Type B pancreatic cell (in vitro differentiated cells): ENCODE data around the gene KCTD5. TPM values are rescaled to one million over a fixed set of nuclear protein-coding genes. Genes with fewer than 3 reads are reported as not detected.

ENCODE experiments used
- DNase-seq: peaks from one replicate; pipeline ENCODE4 v3.0.0; 2021; ENCODE audit warnings: mixed read lengths; ENCODE audit not compliant: unreplicated experiment; ENCODE audit errors: extremely low spot score
- H3K27ac Mint-ChIP-seq: 2 replicates; pipeline ENCODE4 v1.8.0; 2021; ENCODE audit warnings: mild to moderate bottlenecking, mixed read lengths
- H3K27me3 Mint-ChIP-seq: 2 replicates; pipeline ENCODE4 v1.8.0; 2021; ENCODE audit warnings: mixed read lengths
- H3K36me3 Mint-ChIP-seq: 2 replicates; pipeline ENCODE4 v1.8.0; 2021; ENCODE audit warnings: mixed read lengths
- H3K4me1 Mint-ChIP-seq: one replicate; pipeline ENCODE4 v1.8.0; 2021; ENCODE audit warnings: mixed read lengths; ENCODE audit not compliant: unreplicated experiment
- H3K4me3 Mint-ChIP-seq: 2 replicates; pipeline ENCODE4 v1.8.0; 2021; ENCODE audit warnings: mild to moderate bottlenecking, mixed read lengths
- H3K9me3 Mint-ChIP-seq: 2 replicates; pipeline ENCODE4 v1.8.0; 2021; ENCODE audit warnings: mixed read lengths
- total RNA-seq: library from RNA; stranded (reverse); gene quantifications from 2 replicates; pipeline ENCODE4 v1.2.1, GENCODE V29; 2021; ENCODE audit warnings: low replicate concordance
- TF ChIP-seq, protein P1 (sequence below): fragments of 200-600 bp; sonication (generic); conservative IDR thresholded peaks from 2 replicates; pipeline ENCODE4 v1.5.0; 2021; ENCODE audit warnings: antibody characterized with exemption, mild to moderate bottlenecking

KCTD5 gene
- total RNA-seq, 1 donor from 2014 or later: 25.1 TPM

DNA sequence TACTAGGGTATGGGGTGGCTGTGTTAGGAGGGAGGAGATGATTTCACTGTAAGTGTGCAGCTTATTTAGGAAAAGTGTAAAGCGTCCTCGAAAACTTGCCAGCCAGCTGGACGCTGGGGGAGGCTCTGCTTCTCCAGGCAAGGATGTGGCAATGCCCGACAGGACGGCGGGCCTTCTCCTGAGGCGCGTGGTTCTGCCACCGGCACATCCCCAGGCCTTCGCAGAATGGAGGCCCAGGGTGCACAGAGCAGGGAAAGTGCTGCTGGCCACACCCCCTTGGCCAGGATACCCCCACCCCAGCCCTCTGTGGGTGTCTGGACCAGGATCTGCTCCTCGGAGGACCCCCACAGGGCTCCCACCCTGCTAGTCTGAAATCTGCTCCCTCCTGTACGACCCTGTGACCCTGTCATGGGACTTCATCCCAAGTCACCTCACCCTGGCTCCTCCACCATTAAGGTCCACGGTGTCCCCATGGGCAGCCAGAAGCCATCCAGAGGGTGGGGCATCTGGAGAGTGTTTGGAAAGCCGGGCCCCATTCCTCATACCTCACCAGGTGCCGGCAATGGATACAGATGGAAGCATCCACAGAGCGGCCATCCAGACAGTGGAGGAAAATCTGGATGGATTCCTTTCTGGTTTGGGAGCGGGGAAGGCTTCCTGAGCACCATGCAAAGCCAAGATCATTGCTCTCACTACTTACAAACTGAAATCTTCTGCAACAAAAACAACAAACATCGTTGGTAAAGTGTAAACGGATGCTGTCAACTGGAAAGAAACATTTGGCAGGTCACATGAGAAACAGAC lies 60.9 kb downstream of the KCTD5 start:
- no peaks in the 10 kb centered on the region for H3K36me3 Mint-ChIP-seq
- H3K27ac Mint-ChIP-seq: no peak overlapping the region
- H3K9me3 Mint-ChIP-seq: no peaks in the 10 kb centered on the region
- H3K4me1 Mint-ChIP-seq: no peaks in the 10 kb centered on the region
- no peak overlapping the region for H3K4me3 Mint-ChIP-seq
- H3K27me3 Mint-ChIP-seq: no peaks in the 10 kb centered on the region
- no peak for DNase-seq
- TF ChIP-seq, protein P1, sequence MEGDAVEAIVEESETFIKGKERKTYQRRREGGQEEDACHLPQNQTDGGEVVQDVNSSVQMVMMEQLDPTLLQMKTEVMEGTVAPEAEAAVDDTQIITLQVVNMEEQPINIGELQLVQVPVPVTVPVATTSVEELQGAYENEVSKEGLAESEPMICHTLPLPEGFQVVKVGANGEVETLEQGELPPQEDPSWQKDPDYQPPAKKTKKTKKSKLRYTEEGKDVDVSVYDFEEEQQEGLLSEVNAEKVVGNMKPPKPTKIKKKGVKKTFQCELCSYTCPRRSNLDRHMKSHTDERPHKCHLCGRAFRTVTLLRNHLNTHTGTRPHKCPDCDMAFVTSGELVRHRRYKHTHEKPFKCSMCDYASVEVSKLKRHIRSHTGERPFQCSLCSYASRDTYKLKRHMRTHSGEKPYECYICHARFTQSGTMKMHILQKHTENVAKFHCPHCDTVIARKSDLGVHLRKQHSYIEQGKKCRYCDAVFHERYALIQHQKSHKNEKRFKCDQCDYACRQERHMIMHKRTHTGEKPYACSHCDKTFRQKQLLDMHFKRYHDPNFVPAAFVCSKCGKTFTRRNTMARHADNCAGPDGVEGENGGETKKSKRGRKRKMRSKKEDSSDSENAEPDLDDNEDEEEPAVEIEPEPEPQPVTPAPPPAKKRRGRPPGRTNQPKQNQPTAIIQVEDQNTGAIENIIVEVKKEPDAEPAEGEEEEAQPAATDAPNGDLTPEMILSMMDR: no peak

DNA sequence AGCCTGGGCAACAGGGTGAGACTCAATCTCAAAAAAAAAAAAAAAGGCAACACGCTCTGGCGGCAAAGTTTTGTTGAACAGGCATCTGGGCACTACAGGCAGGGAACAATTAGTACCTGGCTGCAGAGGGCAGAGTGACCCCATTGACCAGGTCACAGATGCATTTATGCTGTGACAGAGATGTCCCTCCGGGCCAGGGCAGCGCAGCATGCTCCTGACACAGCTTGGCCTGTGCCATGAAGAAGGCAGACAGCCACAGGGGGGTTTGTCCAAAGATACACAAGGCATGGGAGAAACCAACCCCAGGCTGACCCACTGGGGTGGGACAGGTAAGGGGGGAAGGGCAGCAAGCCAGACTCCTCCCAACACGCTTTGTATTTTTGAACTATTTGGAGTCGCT lies 62.4 kb downstream of the KCTD5 start:
- no peaks in the 10 kb centered on the region for H3K36me3 Mint-ChIP-seq
- DNase-seq: no peak
- no peaks in the 10 kb centered on the region for H3K4me1 Mint-ChIP-seq
- H3K9me3 Mint-ChIP-seq: no peaks in the 10 kb centered on the region
- H3K27me3 Mint-ChIP-seq: no peaks in the 10 kb centered on the region
- H3K4me3 Mint-ChIP-seq: no peak overlapping the region
- H3K27ac Mint-ChIP-seq: no peak overlapping the region
- TF ChIP-seq, protein P1: no peak

DNA sequence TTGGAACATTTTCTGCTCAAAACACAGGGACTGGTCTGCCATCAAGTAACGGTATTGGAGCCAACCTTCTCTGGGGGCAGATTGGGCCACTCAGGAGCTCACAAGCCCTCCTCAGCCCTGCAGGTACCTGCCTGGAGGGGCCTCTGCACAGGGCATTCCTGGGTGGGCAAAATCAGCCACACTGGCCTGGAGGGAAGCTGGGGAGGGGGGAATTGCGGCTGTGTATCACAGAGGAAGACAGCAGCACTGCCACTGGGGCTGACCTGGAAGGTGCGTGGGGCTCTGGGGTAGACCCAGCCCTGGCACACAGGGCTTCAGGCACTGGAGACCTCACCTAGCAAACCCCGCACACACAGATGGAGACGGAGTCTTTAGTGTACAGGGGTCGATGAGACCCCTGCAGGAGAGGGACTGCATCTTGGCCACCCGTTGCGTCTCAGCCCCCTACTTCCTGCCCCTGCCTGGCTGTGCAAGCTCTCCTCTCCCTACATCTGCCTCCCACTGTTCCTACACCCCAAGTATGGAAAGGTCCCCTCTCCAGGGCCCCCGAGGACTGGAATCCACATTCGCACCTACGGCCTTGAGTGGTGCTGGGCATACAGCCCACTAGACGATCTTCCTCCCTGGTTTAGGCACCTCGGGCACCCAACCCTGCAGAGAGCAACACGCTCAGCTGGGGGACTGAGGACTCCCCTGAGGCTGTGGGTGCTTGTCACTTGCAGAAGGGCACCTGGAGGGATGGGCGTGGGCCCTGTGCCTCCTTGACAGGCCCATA lies 63.0 kb downstream of the KCTD5 start:
- H3K36me3 Mint-ChIP-seq: no peaks in the 10 kb centered on the region
- H3K9me3 Mint-ChIP-seq: no peaks in the 10 kb centered on the region
- no peaks in the 10 kb centered on the region for H3K4me1 Mint-ChIP-seq
- TF ChIP-seq, protein P1: no peak
- H3K27ac Mint-ChIP-seq: peak overlapping the region; percentile 66
- H3K27me3 Mint-ChIP-seq: no peaks in the 10 kb centered on the region
- no peak for DNase-seq
- no peak overlapping the region for H3K4me3 Mint-ChIP-seq

DNA sequence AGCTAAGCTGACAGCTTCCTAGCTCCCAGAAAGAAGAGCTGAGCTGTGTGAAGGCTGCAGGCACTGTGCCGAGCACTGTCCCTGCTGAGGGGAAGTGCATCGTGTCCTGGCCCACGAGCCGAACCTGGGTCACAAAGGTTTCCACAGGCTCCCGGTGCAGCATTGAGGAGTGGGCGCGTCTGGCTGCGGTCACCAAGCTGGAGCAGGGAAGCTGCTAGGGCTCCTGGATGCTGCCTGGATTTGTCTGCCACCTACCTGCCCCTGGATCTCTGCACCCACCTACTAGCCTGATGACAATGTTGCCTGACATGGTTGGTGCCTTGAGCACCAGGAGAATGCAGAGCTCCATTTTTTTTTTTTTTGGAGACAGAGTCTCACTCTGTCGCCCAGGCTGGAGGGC lies 63.6 kb downstream of the KCTD5 start:
- H3K4me3 Mint-ChIP-seq: no peak overlapping the region
- TF ChIP-seq, protein P1: no peak
- peak overlapping the region; percentile 66 for H3K27ac Mint-ChIP-seq

DNA sequence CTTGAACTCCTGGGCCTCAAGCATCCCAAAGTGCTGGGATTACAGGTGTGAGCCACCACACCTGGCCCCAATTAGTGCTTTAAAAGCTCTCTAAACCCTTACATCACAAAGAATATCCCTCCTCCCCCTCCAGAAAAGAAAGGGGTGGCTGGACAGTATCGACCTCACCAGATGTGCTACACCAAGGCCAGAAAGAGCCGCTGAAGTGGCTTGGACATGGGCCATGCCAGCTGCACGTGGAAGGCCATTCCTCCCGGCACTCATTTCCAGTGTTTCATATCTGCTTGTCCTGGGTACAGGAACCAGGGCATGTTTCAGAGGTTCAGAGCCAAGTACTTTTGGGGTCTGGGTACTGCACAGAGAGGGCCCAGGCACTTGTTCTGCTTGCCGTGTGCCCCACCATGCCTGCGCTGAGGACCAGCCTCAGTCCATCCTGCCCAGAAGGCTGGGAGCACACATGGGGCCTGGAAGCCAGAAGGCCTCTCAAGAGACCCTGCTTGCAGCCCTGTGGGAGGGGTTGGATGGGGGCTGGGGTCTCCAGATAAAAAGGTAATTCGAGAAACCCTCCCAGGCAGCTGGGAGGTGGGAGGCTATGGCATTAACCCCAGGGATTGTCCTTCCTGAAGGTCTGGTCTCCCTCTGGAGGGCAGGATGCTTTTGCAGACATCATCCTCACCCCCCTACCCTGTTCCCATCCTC lies 66.6 kb downstream of the KCTD5 start:
- no peak for DNase-seq
- peaks cover 7% of the 10 kb centered on the region for H3K4me1 Mint-ChIP-seq
- peaks cover 3% of the 10 kb centered on the region for H3K36me3 Mint-ChIP-seq
- TF ChIP-seq, protein P1: no peak
- no peaks in the 10 kb centered on the region for H3K9me3 Mint-ChIP-seq
- H3K27me3 Mint-ChIP-seq: no peaks in the 10 kb centered on the region
- H3K4me3 Mint-ChIP-seq: no peak overlapping the region
- H3K27ac Mint-ChIP-seq: no peak overlapping the region

More for the DNA sequence above, 63.6 kb downstream of the KCTD5 start:
- no peaks in the 10 kb centered on the region for H3K36me3 Mint-ChIP-seq
- no peaks in the 10 kb centered on the region for H3K4me1 Mint-ChIP-seq
- H3K27me3 Mint-ChIP-seq: no peaks in the 10 kb centered on the region
- no peak for DNase-seq
- H3K9me3 Mint-ChIP-seq: no peaks in the 10 kb centered on the region
